Fibroblast of pulmonary artery (primary cell): ENCODE results near the gene DNAJB5.

Source experiments
- DNase-seq: peaks from one replicate; pipeline ENCODE4 v3.0.0-alpha.2; 2010; ENCODE audit warnings: low read depth
- H3K4me3 ChIP-seq: replicated peaks from 2 replicates; pipeline ENCODE4 v1.5.1; 2011; ENCODE audit warnings: low read depth, mild to moderate bottlenecking, control low read depth, low read length, moderate library complexity
- CTCF ChIP-seq: IDR thresholded peaks from 2 replicates; pipeline ENCODE4 v1.5.1; 2011; ENCODE audit warnings: mild to moderate bottlenecking, control low read depth, low read length, inconsistent platforms; ENCODE audit errors: missing control alignments

The DNAJB5 gene

GRCh38 chr9:34995670-34996060, 6.1 kb downstream of the DNAJB5 start:
- DNase-seq, result peak; percentile 55
- no peak for TF ChIP-seq CTCF
- no peak overlapping the region for H3K4me3 ChIP-seq

- TF ChIP-seq CTCF, result no peak
- no peak overlapping the region for H3K4me3 ChIP-seq
- DNase-seq, result no peak
These were observed 6.8 kb downstream of the DNAJB5 start for GRCh38 chr9:34996181-34996904.

GRCh38 chr9:34996905-34997279, 7.3 kb downstream of the DNAJB5 start:
- TF ChIP-seq CTCF, result no peak
- DNase-seq, result no peak
- H3K4me3 ChIP-seq, result no peak overlapping the region

GRCh38 chr9:34997379-34997781, 7.8 kb downstream of the DNAJB5 start:
- no peak for DNase-seq
- TF ChIP-seq CTCF, result no peak
- H3K4me3 ChIP-seq, result no peak overlapping the region

- no peak overlapping the region for H3K4me3 ChIP-seq
- DNase-seq, result no peak
- TF ChIP-seq CTCF, result no peak
These were observed 8.7 kb downstream of the DNAJB5 start for GRCh38 chr9:34998266-34998665.

- TF ChIP-seq CTCF, result no peak
- DNase-seq, result no peak
- H3K4me3 ChIP-seq, result no peak overlapping the region
These were observed 10.0 kb downstream of the DNAJB5 start for GRCh38 chr9:34999576-34999975.
